Right hindlimb (tissue), 1 donor: ENCODE measurements around the gene CCDC9B.

Source experiments
- DNase-seq: peaks from one replicate; pipeline ENCODE4 v3.0.0-alpha.2; 2018

CCDC9B gene

DNA sequence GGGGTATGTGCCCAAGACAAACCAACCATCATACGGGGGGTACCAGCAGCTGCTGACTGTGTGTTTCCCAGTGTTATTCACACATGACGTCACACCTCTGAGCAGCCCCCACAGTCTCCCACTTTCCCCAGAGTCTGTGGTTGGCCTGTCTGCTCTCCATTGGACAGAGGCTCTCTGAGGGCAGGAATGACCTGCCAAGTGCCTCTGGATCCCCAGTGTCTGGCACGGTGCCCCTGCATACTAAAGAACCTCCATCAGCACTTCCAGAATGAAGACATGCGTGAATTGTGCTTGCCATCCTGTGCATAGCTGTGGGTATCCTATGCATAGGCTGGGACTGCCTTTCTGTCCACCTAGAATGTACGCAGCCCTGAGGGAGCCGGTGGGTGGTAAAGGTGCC lies 3.5 kb upstream of the CCDC9B start:
- no peak for DNase-seq

DNA sequence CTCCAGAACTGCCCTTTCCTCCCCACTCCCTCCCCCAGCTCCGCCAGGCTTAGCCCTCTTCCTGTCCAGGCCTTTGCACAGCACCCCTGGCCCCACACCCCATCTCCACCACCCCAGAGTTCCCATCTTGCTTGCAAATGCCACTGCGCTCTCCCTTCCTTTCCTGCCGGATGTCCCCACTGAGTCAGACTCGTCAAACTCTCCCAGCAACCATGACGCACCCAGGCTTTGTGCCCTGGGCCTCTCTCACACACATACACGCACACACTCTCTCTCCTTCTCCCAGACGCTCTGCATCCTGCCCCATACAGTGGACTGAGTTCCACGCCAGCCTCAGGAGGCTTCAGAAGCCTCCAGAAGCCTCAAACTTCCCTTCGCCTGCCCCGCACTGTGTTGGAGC lies 2.8 kb upstream of the CCDC9B start:
- no peak for DNase-seq

DNA sequence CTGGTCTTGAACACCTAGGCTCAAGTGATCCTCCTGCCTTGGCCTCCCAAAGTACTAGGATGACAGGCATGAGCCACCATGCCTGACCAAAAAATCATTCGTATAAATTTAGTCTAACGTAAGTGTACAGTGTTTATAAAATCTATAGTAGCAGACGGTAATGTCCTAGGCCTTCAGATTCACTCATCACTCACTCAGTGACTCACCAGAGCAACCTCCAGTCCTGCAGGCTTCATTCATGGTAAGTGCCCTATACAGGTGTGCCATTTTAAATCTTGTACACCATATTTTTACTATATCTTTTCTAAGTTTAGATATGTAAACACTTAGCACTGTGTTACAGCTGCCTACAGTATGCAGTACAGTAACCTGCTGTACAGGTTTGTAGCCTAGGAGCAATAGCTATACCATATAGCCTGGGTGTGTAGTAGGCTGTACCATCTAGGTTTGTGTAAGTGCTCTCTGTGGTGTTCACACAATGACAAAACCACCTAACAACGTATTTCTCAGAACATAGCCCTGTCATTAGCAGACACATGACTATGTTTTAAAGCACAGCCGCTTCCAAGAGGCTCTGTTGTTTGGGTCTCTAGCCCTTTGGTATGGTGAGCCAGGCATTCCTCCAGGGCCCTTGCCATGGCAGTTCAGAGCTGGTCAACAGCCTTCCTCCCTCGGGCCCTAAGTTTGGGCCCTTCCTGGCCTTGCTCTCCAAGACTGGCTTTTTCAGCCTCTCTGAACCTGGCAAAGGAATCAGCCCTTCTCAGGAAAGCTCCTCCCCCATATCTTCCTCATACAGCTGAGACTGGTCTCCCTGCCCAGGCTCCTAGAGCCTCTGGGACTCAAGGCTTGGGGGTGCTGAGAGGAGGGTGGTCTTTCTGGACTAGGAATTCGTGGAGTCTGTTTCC lies 1.9 kb upstream of the CCDC9B start:
- DNase-seq, result no peak

DNA sequence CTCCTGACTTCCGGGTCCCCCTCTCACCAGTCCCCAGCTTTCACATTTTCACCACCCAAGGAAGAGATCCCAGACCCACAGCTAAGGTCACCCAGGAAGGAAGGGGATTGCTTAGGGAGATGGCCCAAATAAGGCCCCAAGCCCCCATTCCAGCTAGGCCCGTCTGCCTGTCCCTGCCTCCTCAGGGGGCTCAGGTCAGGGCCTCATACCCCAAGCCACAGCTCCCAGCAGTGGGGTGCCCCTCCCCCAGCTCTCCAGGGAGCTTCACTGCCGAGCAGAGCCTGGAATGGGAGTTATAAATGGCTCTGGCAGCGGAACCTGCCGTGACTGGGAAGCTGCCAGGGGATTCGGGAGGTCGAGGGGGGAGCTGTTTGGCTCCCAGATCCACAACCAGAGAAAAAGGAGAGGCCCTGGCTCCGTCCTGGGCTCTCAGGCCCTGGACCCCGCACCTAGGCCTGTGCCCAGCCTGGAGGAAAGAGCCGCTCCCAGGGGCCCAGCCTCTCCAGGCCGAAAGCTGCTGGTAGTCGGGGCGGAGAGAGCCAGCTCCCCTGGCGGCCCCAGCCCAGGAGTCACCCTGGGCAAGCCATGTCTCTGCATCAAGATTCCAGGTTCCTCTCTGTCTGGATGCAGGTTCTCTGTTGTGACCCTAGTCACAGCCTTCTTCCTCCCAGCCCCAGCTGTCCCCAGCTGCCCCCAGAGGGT lies 550 bp downstream of the CCDC9B start:
- peak; percentile 61 for DNase-seq

DNA sequence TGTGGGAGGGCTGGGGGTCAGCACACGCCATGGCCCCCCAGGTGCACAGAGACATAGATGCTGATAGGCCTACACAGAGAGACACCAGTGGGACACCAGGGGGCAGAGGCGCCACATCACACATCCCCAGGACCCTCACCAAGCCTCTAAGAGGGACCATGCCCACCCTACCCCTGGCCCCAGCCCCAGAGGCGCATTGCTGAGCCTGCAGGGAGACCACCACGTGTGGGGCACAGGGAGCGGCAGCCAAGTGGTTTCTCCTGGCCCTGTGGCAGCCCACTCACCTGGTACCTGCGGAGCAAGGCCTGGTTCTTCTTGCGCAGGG lies 1.2 kb downstream of the CCDC9B start:
- DNase-seq, result no peak

DNA sequence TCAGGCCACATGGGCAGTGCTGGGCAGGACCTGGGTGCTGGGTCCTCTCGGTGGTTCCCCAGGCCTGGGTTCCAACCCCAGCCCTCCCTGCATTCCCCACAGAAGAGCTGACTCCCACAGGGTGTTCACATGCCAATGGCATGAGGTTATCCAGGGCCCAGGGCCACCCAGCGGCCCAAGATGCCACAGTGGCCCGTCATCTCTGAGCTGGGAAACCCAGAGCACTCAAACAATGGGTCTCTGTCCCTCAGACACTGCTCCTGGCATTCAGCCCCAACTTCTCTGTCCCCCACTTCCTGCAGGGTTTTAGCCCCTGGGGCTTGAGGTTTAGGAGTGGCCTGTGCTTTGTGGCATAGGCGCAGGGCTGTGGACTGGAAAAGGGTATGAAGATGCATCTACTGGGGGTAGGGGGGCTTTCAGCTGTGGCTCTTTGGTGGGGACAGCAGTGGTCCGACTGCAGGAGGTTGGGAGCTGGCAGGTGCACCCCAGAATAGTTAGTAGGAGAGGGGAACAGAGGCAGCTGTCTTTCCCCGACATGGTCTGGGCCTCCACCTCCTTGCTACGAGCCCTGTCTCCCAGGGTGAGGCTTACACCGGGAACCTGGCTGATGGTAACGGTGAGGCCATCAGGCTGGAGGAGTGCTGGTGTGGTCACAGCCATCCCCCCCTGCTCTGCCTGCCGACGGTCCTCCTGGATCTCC lies 1.7 kb downstream of the CCDC9B start:
- DNase-seq, result no peak

DNA sequence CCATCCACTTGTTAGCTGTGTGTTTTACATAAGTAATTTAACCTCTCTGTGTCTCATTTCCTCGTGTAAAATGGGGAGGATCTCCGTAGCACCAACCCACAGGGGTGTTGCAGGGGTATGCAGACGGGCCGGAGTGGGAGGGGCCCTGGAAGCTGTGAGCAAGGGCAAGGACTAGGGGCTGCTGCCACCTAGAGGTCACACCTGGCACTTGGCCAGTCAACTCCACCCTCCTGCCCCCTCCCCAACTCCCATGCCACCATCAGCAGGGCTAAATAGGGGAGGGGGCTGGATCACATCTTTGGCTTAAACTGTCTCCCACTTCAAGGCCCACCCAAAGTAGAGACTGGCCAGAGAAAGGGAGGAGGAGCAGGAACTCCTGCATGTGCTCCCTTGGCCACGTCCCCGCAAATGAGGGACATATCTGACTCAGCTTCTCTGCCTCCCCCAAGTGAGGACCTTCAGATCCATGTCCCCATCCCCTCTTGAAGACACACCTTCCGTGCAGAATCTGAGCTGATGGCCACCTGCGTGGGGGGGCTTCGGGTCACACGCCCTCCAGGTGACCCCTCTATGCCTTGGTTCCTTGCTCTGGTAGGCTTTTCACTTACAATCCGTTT lies 2.6 kb downstream of the CCDC9B start:
- DNase-seq, result peak; percentile 63

DNA sequence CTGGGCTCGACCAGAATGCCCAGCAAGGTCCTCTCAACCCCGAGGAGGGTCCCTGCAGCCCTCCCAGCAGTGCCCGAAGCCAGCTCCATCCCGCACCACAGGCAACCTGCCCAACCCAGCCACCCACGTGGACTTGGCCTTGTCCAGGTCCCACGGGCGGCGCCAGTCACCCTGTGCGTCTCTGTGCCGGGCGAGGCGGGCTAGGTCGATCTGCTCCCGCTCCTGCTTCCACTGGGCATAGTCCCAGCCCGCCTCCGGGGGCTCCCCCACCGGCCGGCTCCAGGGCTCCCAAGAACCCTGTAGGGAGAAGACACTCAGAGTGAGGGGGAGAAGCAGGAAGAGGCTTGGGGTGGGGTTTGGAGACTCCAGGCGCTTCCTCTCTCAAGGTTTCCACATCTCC lies 3.1 kb downstream of the CCDC9B start:
- no peak for DNase-seq

DNA sequence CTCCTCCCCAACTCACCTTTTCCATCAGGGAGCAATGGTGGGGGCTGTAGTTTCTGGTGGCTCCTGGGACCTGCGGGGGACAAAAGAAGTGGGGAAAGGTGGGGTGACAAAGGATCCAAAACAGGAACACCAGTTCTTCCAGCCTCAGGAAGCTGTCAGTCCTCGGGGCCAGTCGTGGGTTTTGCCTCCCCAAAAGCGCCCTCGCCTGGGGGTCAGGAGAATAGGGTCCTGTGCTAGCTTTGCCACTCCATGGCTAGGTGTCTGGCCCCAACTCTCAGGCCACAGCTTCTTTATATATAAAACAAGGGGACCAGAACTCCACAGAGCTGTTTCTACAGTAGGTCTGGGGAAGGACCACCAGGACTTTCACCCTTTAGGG lies 4.0 kb downstream of the CCDC9B start:
- no peak for DNase-seq

DNA sequence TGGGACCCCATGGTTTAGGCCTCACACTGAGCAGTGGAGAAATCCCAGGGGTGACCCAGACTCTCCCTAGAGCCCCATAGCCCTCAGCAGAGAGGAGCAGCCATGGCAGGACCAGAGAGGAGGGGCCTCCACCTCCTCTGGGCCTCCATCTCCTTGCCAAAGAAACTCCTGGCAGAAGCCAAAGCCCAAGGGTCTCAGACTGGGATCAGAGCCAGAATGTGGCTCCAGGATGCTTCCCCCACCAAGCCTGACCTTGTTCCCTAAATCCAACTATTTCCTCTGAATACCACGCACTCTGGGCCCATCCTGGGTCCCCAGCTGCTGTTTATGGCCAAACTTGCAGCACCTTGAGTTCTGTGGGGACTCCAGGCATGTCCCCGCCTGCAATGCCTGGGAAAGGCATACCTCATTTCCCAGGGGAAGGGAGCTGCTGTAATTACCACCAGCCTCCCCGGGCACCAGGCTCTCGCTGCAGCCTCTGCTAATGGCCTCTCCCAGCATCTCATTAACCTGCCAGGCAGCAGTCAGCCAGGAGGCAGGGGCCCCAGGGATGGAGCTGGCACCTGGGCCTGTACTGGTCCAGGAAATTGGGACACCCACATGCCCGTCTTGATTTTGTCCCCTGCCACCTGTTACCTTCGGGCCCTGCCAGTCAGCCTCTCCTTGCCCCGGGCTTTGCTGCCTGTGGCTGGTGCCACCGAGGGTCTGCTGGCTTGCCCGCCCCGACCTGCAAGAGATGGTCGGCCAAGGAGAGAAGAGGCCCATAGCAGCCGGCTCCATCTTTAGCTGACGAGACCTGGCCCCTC lies 4.6 kb downstream of the CCDC9B start:
- DNase-seq, result no peak

DNA sequence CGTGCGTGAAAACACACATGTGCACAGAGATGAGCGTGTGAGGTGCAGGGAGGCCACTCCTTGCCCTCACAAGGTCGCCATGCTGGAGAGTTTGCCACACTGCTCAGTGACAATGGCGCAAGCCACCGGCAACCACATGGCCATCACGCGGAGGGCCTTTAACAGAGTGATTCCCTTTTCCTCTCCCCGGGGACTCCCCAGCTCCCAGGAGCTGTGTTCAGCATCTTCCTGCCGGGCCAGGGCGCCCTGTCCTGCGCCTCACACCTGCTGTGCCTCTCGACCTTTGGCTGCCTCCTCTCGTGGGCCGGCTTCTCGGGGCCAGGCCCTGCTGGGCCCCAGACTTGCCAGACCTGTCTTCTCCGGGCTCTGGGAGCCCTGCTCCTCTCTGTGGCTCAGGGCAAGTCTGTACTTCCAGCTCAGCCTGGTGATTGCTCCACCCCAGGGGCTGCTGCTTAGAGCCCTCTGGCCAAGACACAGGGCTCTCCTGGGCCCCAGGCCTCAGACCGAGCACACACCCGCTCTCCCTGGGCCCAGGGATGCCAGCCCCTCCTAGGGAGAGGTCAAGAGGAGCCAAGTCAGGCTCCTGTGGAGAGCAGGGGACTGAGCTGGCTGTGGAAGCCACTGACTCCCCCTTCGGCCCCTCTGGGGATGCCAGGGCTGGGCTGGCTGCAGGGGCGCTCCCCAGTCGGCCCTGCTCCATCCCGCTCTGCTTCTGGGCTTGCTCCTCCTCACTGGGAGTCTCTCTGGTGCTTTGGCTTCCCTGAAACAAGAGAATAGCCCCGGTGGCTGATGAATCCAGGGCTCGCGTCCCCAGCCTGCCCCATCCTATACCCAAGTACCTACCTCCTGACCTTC lies 5.6 kb downstream of the CCDC9B start:
- DNase-seq, result no peak

DNA sequence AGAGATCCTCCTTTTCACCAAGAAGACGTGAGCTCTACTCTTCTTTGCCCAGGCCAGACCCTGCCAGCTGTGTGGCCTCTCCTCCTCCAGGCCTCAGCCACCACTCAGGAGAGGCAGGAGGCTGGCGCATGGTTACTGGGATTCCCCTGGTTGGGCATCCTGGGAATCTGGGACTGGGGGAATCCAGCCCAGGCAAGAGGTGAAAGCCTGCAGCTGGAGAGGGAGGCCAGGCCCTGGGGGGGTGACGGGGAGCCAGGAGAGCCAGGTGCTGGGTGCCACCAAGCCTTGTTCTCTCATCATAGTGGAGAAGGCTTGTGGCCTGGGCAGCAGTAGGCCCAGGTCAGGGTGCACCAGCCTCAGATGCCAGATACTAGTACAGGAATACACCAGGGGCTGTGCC lies 6.2 kb downstream of the CCDC9B start:
- no peak for DNase-seq

DNA sequence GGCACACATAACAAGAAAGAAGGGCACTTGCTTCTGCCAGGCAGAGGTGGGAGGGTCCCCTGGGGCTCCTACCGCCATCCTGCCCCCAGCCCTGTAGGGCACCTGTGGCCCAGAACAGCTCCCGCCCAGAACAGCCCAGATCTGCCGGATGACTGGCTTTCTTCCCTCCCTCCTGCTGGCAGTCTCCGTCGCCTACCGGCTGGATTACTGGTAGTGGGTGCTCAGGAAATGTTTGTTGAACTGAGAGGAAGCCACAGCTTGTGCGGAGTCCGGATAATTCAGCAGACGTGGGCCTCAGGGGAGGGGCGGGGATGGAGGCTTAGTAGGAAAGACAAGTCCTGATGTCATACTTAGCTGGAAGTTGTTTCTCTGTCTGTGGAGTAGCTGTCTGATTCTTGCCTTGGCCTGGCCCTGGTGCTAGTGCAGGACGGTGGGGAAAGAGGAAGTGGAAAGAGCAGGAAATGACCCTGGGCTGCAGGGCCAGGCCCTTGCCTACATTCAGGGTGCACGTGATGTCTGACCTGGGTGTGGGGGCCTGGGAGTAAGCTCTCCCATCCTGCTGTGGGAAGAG lies 6.7 kb downstream of the CCDC9B start:
- DNase-seq, result peak; percentile 82

DNA sequence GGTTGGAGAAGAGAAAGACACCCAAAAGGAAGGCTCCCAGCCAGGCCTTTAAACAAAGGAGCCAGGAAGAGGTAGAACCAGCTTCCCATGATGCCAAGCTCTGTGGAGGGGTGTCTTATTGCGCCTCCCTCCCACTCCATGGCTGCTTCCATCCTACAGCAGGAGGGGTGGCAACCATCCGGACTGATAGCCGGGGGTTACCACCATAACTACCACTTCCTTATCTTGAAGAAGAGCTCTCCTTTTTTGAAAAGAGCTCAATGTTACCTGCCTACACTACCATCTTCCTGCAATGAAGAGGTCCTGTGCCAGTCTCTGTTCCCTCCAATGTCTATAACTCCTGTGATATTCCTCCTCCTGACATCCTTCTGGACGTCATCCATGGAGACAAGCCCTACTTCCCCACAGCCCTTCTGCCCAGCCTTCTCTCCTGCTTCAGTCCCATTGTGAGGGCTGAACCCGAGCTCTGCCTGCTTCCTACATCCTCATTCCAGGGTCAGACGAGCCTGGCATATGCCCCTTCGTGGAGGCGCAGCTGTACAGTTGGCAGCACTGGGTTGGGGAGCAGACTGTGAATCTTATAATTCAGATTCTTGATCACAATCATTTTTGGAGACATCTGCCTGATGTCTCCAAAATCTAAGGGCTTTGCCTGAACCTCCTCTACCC lies 8.5 kb downstream of the CCDC9B start:
- no peak for DNase-seq

DNA sequence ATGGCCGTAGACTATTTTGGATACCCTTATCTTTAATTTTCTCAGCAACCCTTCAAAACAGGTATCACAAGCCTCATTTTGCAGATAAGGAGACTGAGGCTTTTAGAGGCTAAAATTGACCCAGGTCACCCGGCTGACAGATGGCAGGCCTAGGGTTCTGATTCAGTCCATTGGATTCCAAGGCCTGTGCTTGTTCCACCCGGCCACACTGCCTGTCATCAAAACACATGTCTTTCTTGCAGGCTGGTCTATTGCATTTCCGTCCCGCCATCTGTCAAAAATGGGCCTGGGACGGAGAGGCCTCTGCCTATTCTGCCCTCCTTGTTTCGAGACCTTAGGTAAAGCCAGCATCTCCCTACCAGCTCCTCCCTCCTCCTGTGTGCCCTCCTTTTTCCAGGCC lies 9.1 kb downstream of the CCDC9B start:
- DNase-seq, result no peak

DNA sequence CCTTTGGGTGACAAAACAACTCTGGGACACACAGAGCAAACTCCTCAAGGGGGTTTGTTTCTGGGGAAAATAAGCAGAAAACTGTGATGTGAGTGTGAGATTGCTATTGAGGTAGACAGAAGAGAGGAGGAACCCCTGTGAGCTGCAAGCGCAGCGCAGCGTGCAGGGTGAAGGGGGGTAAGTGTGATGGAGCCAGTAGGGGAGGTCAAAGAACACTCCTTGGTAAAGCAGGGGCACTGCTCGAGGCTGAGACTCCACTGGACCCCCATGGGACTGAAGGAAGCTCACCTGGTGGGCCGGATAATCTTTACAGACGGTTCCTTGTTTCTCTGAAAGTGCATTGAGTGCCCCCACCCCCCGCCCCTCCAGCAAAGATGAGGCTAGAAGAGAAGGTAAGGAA lies 9.7 kb downstream of the CCDC9B start:
- DNase-seq, result no peak

DNA sequence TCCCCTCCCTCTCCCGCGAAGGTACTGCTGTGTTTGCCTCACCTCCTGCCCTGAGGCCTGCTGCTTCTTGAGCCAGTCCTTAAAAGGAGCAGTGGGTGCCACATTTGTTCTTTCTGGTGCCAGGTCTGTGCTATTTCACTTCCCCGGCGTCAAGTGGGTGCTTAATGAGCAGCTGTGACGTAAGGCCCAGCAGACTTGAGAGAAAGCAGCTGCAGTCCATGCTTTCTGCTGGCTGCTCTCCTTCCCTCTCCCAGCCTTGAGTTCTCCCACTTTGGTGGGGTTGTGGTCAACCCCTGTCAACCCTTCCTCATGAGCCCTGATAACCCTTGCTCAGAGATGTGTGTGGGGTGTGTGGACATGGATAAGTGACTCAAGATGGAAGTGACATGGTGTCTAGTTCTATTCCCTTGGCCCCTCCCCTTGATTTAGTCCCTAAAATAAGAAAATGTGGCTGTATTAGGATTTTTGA lies 10.3 kb downstream of the CCDC9B start:
- no peak for DNase-seq

DNA sequence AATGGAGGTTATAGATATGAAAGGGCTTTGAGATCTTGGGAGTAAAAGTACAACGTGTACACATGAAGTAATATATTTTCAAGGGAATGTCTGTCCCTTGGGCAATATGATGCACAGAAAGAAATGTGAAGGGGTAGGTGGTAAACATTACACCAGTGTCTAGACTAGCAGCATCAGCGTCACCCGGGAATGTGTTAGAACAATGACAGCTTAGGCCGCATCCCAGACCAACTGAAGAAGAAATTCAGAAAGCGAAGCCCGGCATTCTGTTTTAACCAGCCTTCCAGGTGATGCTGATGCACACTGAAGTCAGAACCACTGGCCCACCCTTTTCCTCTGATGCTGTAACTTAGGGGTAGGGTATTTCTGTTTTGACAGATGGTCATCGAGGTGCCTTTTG lies 10.9 kb downstream of the CCDC9B start:
- no peak for DNase-seq

DNA sequence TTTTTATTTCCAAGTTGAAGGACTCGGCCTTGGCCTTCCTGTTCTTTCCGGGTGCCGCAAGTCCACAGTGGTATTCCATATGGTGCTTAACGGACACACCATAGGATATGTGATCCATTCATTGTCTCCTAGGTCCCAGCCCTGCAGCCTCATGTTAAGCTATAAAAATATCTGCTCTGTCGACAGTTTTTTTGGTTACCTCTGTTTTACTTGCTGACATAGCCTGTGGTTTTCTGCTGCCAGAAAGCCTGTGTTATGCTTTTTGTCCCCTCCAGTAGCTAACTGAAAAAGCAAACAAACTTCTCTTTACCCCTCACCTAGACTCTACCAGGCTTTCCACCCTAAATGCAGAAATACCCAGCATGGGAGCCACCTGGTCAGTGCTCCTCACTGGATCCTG lies 12.0 kb downstream of the CCDC9B start:
- no peak for DNase-seq

DNA sequence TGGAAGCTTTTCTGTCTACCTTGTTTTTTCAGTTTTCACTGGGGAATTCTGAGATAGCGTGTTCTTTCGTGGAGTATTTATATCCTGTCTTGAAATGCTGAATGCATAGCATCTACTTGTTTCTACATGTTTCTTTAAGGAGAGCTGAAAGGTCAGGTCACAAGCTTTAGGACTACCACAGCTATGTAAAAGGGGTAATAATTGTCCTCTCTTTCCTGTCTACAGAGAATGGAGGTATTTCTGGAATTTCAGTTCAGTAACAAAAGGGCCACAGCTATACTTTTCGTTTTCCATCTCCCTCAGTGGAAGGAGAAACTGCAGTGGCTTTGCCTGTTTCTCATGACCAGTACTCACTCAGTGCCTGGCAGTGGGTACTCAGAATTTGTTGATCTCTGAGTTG lies 12.6 kb downstream of the CCDC9B start:
- no peak for DNase-seq

DNA sequence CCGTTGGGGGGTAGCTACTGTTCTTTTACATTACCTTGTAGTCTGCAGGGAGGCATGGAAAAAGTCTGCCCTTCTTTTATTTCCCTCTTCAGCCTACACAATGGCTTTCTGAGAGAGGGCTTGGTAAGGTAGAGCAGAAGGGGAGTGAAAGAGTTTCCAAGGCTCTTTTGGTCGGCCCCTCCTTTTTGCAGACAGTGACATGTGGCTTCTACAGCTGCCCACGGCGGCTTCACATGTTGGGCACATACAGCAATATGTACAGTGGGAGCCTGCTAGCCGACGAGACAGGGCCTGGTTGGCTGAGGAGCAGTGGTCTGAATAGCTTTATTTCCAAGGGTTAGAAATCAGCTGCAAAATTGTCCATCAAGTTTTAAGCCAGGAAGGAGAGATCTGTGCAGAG lies 13.3 kb downstream of the CCDC9B start:
- DNase-seq, result no peak
